ENCODE data around the gene PRDM16. TPM values are rescaled to one million over a fixed set of nuclear protein-coding genes. Genes with fewer than 3 reads are reported as not detected.
A peak's percentile ranks its signal among the peaks of the same experiment; 100 is the strongest.

PRDM16 gene
- total and polyA plus RNA-seq, 2 of the 13 experiments (the other 11 are each of a cell fraction or from before 2014, with no cell fraction given) = 0.15 to 0.81 TPM

DNA sequence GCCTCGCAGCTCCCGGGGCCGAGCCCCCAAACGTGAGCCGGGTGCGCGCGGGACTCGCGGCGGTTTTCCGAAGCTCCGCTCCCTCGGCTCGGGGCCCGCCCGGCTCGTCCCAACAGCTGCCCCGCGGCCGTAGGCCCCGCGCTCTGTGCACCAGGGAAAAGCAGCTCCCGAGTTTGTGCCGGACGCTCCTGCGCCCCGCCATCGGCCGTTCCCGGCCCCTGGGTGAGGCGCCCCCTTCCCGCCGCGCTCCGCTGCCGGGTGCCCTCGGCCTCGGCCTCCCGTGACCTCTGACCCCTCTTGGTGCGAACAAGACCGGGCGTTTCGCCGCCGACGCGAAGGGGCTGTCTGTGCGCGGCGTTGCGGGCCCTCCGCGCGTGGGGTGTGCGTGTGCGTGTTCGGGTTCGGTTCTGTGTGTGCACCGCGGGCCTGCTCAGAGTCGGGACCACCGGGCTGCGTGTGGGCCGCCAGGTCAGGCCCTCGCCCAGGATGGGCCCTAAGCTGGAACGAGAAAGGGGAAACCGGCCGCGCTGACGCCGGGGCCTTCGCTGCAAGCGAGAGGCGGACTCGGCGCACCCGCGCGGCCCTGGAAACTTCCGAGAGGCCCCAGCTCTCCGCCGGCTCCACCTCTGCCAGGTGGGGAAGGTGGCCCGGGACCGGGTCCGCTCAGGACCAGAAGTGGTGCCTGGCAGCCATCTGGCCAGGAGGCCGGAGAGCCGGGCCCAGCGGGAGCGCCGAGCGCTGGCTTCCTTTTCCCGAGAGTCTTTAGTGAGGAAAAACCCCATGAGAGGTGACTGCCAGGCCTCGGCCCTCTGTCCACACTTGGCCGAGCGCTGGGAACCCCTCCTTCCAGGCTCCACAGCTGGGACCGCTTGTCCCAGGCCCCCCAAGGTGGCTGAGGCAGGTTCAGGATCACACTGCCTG, 1.9 kb downstream of the PRDM16 start (continued):
- TF ChIP-seq, protein P1, sequence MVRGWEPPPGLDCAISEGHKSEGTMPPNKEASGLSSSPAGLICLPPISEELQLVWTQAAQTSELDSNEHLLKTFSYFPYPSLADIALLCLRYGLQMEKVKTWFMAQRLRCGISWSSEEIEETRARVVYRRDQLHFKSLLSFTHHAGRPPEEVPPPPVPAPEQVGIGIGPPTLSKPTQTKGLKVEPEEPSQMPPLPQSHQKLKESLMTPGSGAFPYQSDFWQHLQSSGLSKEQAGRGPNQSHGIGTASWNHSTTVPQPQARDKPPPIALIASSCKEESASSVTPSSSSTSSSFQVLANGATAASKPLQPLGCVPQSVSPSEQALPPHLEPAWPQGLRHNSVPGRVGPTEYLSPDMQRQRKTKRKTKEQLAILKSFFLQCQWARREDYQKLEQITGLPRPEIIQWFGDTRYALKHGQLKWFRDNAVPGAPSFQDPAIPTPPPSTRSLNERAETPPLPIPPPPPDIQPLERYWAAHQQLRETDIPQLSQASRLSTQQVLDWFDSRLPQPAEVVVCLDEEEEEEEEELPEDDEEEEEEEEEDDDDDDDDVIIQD (CRISPR knock-in tag; IDR thresholded peaks at IDR 0.05; ENCODE audit: low read depth) = no peak
- TF ChIP-seq ZFP1 (CRISPR knock-in tag; IDR thresholded peaks at IDR 0.05) (no peak), ZNF138 (CRISPR knock-in tag; IDR thresholded peaks at IDR 0.05; ENCODE audit: low read depth) (no peak), BHLHE40 (IDR thresholded peaks at IDR 0.05; ENCODE audit: low read length) (no peak), NRL (CRISPR knock-in tag; IDR thresholded peaks at IDR 0.05; ENCODE audit: borderline replicate concordance) (no peak), ZNF883 (CRISPR knock-in tag; IDR thresholded peaks at IDR 0.05; ENCODE audit: not compliant biosample characterization) (peak; percentile 17), GABPA (IDR thresholded peaks at IDR 0.05; ENCODE audit: low read depth, low read length) (no peak), GABPA (CRISPR knock-in tag; IDR thresholded peaks at IDR 0.05; ENCODE audit: low read depth) (no peak), KLF11 (CRISPR knock-in tag; IDR thresholded peaks at IDR 0.05) (no peak), NR1H2 (CRISPR knock-in tag; IDR thresholded peaks at IDR 0.05; ENCODE audit: borderline replicate concordance, low read depth) (no peak), ZNF878 (CRISPR knock-in tag; IDR thresholded peaks at IDR 0.05) (no peak), SIX4 (CRISPR knock-in tag; IDR thresholded peaks at IDR 0.05) (no peak), NR2F6 (IDR thresholded peaks at IDR 0.05) (peak; percentile 66), NR2F6 (CRISPR knock-in tag; IDR thresholded peaks at IDR 0.05) (peak; percentile 95)
- TF ChIP-seq, protein P2, sequence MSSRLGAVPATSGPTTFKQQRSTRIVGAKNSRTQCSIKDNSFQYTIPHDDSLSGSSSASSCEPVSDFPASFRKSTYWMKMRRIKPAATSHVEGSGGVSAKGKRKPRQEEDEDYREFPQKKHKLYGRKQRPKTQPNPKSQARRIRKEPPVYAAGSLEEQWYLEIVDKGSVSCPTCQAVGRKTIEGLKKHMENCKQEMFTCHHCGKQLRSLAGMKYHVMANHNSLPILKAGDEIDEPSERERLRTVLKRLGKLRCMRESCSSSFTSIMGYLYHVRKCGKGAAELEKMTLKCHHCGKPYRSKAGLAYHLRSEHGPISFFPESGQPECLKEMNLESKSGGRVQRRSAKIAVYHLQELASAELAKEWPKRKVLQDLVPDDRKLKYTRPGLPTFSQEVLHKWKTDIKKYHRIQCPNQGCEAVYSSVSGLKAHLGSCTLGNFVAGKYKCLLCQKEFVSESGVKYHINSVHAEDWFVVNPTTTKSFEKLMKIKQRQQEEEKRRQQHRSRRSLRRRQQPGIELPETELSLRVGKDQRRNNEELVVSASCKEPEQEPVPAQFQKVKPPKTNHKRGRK (CRISPR knock-in tag; IDR thresholded peaks at IDR 0.05) = peak; percentile 50; the same call in 1 of the 2 replicates
- TF ChIP-seq, protein P3, sequence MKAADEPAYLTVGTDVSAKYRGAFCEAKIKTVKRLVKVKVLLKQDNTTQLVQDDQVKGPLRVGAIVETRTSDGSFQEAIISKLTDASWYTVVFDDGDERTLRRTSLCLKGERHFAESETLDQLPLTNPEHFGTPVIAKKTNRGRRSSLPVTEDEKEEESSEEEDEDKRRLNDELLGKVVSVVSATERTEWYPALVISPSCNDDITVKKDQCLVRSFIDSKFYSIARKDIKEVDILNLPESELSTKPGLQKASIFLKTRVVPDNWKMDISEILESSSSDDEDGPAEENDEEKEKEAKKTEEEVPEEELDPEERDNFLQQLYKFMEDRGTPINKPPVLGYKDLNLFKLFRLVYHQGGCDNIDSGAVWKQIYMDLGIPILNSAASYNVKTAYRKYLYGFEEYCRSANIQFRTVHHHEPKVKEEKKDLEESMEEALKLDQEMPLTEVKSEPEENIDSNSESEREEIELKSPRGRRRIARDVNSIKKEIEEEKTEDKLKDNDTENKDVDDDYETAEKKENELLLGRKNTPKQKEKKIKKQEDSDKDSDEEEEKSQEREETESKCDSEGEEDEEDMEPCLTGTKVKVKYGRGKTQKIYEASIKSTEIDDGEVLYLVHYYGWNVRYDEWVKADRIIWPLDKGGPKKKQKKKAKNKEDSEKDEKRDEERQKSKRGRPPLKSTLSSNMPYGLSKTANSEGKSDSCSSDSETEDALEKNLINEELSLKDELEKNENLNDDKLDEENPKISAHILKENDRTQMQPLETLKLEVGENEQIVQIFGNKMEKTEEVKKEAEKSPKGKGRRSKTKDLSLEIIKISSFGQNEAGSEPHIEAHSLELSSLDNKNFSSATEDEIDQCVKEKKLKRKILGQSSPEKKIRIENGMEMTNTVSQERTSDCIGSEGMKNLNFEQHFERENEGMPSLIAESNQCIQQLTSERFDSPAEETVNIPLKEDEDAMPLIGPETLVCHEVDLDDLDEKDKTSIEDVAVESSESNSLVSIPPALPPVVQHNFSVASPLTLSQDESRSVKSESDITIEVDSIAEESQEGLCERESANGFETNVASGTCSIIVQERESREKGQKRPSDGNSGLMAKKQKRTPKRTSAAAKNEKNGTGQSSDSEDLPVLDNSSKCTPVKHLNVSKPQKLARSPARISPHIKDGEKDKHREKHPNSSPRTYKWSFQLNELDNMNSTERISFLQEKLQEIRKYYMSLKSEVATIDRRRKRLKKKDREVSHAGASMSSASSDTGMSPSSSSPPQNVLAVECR (CRISPR knock-in tag; IDR thresholded peaks at IDR 0.05; ENCODE audit: borderline replicate concordance) = peak; percentile 57
- TF ChIP-seq, protein P4, sequence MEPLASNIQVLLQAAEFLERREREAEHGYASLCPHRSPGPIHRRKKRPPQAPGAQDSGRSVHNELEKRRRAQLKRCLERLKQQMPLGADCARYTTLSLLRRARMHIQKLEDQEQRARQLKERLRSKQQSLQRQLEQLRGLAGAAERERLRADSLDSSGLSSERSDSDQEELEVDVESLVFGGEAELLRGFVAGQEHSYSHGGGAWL (CRISPR knock-in tag; IDR thresholded peaks at IDR 0.05) = peak; percentile 72; the same call in 1 of the 2 replicates
